ENCODE measurements around the gene SCD5.

DNA sequence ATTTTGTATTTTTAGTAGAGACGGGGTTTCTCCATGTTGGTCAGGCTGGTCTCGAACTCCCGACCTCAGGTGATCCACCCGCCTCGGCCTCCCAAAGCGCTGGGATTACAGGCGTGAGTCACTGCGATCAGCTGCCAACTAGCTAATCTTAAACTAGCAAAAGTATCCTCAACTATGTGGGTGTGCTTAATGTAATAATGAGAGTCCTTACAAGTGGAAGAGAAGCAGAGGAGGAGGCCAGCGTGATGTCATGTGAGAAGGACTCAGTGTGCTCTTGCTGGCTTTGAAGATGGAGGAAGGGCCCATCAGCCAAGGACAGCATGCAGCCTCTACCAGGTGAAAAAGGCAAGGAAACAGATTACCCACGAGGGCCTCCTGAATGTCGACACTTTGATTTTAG, 19.6 kb downstream of the SCD5 start:
- TF ChIP-seq, protein P1, sequence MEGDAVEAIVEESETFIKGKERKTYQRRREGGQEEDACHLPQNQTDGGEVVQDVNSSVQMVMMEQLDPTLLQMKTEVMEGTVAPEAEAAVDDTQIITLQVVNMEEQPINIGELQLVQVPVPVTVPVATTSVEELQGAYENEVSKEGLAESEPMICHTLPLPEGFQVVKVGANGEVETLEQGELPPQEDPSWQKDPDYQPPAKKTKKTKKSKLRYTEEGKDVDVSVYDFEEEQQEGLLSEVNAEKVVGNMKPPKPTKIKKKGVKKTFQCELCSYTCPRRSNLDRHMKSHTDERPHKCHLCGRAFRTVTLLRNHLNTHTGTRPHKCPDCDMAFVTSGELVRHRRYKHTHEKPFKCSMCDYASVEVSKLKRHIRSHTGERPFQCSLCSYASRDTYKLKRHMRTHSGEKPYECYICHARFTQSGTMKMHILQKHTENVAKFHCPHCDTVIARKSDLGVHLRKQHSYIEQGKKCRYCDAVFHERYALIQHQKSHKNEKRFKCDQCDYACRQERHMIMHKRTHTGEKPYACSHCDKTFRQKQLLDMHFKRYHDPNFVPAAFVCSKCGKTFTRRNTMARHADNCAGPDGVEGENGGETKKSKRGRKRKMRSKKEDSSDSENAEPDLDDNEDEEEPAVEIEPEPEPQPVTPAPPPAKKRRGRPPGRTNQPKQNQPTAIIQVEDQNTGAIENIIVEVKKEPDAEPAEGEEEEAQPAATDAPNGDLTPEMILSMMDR (IDR thresholded peaks at IDR 0.05) = no peak
- TF ChIP-seq EP300 (IDR thresholded peaks at IDR 0.05) = no peak
- TF ChIP-seq POLR2A (IDR thresholded peaks at IDR 0.05) = no peak

Measured in tibial nerve (tissue), 4 donors.